A549 treated with Mapracorat at 1 μM for 4 hours (cell line): ENCODE measurements around the gene SNX27. TPM values are rescaled to one million over a fixed set of nuclear protein-coding genes. Genes with fewer than 3 reads are reported as not detected.

Experiments used
- total RNA-seq: library from RNA; stranded (reverse); fragments of 200-300 nt; extraction: Qiagen RNA extraction; gene quantifications from 5 replicates; pipeline ENCODE4 v1.2.3, GENCODE V29; 2022

Gene SNX27
- total RNA-seq = 7.0 to 10.3 TPM (median 7.4 TPM) in 5 replicates

GRCh38 chr1:151611832-151612500, at the start of gene SNX27:
Gene SNX27 (plus strand): TSS chr1:151612050. CDS start chr1:151612202, 152 bp downstream.

DNA sequence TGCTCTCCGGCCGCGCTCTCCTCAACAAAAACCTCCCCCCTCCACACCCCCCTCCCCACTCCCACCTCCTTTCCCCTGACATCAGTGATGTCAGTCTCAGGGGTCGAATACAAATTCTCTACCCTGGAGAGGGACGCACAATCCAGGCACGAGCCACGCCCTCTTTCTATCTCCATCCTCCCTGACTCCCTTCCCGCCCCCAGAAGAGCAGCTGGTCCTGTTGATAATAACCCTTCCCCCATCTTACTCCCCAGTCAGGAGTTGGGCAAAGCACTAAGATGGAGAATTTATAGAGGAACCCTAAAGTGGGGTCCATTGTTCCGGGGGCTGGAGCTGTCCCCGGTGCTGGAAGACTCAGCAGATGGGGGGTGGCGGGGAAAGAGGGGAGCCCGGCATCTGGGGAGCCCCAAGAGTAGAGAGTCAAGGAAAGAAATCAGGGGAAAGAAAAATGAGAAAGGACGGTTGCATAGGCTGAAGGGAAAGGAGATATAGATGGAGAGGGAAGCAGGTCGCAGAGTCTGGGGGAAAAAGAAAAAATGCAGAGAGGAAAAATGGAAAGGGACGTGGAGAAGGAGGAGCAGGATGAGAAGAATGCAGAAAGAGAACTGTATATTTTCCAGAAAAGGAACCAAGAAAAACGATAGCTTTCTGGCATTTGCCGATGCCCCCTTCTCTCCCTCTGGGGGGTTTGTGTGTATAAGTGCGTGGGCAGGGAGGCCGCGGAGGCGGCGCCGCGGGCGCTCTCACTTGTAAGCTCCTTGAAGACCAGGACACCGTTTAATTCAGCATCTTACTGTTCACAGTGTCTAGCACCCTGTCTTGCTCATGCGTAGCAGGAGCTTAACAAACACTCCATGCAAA, 105.2 kb downstream of the SNX27 start, which contains the start of gene CELF3:
CELF3 (minus strand) TSS at position 33 of the 861 bp plus-strand sequence. CDS start 783 bp downstream, outside the sequence.

DNA sequence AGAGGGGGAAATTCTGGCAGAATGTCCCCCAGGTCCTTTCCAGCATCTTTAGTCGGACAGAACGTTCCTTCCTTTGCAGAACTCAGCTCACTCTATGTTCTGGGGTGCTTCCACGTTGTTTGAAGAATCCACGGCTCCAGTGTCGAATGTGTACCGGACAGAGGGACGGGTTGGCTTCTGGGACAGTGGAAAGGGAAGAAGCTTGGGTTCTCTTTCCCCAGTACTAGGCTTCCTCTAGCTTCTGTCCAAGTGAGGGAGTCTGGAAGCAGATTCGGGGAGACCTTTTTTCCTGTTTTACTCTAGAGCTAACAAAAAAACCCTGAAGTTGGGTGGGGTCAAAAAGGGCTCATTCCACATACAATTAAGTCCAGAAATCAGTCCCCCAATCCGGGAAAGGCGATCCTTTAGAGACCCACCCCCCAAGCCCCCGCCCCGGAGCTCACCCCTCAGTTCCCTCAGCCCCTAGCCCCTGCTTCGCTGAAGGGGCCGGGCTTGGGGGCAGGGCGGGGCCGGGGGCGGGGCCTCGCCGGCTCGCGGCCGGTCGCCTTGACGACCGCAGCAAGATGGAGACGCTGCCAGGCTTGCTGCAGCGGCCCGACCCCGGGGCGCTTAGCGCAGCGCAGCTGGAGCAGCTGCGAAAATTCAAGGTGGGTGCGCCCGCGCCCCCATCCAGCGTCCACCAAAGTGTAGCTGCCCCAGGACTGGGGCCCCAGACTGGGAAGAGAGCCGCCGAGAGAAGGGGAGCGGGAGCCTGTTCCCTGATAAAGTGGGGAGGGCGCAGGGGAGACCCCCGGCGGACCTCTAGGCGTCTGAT, 109.3 kb downstream of the SNX27 start, which contains the start of gene RIIAD1:
RIIAD1 (plus strand) TSS at position 549 of the 814 bp plus-strand sequence; CDS start at position 564, 15 bp downstream.

Other genes with a start within 250 kb of the SNX27 start
- gene SELENBP1, start 239.3 kb upstream of the SNX27 start, total RNA-seq = 5.7 to 8.9 TPM (median 6.7 TPM) in 5 replicates
- gene PSMB4, start 212.5 kb upstream of the SNX27 start, total RNA-seq = 364 to 428 TPM (median 401 TPM) in 5 replicates
- 17.9 to 22.4 TPM (median 19.4 TPM) in 5 replicates for gene POGZ, start 152.6 kb upstream of the SNX27 start, total RNA-seq
- gene CGN, start 100.7 kb upstream of the SNX27 start, total RNA-seq = 1.5 to 2.4 TPM (median 2.2 TPM) in 5 replicates
- gene TUFT1, start 71.7 kb upstream of the SNX27 start, total RNA-seq = 8.4 to 10.4 TPM (median 9.2 TPM) in 5 replicates
- not detected in 5 replicates for gene CELF3, start 104.8 kb downstream of the SNX27 start, total RNA-seq
- not detected in 5 replicates for gene RIIAD1, start 109.5 kb downstream of the SNX27 start, total RNA-seq
- 73.9 to 90.5 TPM (median 84.1 TPM) in 5 replicates for gene MRPL9, start 151.4 kb downstream of the SNX27 start, total RNA-seq
- 5.0 to 5.4 TPM (median 5.1 TPM) in 5 replicates for gene TDRKH, start 178.4 kb downstream of the SNX27 start, total RNA-seq
- gene LINGO4, start 193.4 kb downstream of the SNX27 start, total RNA-seq = not detected in 5 replicates
- 0.04 to 0.05 TPM in 2 of 5 replicates, not detected in the others for gene RORC, start 219.8 kb downstream of the SNX27 start, total RNA-seq
- not detected in 5 replicates for gene C2CD4D, start 227.8 kb downstream of the SNX27 start, total RNA-seq
- not detected in 5 replicates for gene THEM5, start 241.7 kb downstream of the SNX27 start, total RNA-seq